Measurements from ENCODE around the gene AOC1. TPM values are rescaled to one million over a fixed set of nuclear protein-coding genes. Genes with fewer than 3 reads are reported as not detected.

AOC1 gene
- total RNA-seq, 1 donor from 2014 or later: not detected

GRCh38 chr7:150845421-150845861 is 6.9 kb upstream of the AOC1 start:
- H3K27me3 Mint-ChIP-seq (ENCODE audit: unreplicated experiment): peaks cover 4% of the 10 kb centered on the region

GRCh38 chr7:150846291-150847115 is 5.8 kb upstream of the AOC1 start:
- H3K36me3 Mint-ChIP-seq (ENCODE audit: unreplicated experiment): no peaks in the 10 kb centered on the region
- H3K4me1 Mint-ChIP-seq (ENCODE audit: low read depth, unreplicated experiment): no peaks in the 10 kb centered on the region
- peaks cover 5% of the 10 kb centered on the region for H3K9me3 Mint-ChIP-seq (ENCODE audit: unreplicated experiment)
- H3K27ac Mint-ChIP-seq (ENCODE audit: unreplicated experiment): no peak overlapping the region
- TF ChIP-seq CTCF (IDR thresholded peaks at IDR 0.05; ENCODE audit: partially characterized antibody, unreplicated experiment): no peak
- DNase-seq: no peak
- no peak overlapping the region for H3K4me3 Mint-ChIP-seq (ENCODE audit: unreplicated experiment)
- peaks cover 4% of the 10 kb centered on the region for H3K27me3 Mint-ChIP-seq (ENCODE audit: unreplicated experiment)

More at GRCh38 chr7:150845421-150845861, 6.9 kb upstream of the AOC1 start:
- Mint-ChIP-seq H3K9me3 (ENCODE audit: unreplicated experiment) (peaks cover 4% of the 10 kb centered on the region), H3K36me3 (ENCODE audit: unreplicated experiment) (no peaks in the 10 kb centered on the region), H3K4me3 (ENCODE audit: unreplicated experiment) (no peak overlapping the region), H3K27ac (ENCODE audit: unreplicated experiment) (no peak overlapping the region), H3K4me1 (ENCODE audit: low read depth, unreplicated experiment) (no peaks in the 10 kb centered on the region)
- no peak for TF ChIP-seq CTCF (IDR thresholded peaks at IDR 0.05; ENCODE audit: partially characterized antibody, unreplicated experiment)
- DNase-seq: no peak

GRCh38 chr7:150847536-150847935 is 4.8 kb upstream of the AOC1 start:
- TF ChIP-seq CTCF (IDR thresholded peaks at IDR 0.05; ENCODE audit: partially characterized antibody, unreplicated experiment): no peak
- H3K4me1 Mint-ChIP-seq (ENCODE audit: low read depth, unreplicated experiment): no peaks in the 10 kb centered on the region
- H3K27ac Mint-ChIP-seq (ENCODE audit: unreplicated experiment): no peak overlapping the region
- DNase-seq: no peak
- peaks cover 3% of the 10 kb centered on the region for H3K9me3 Mint-ChIP-seq (ENCODE audit: unreplicated experiment)
- H3K4me3 Mint-ChIP-seq (ENCODE audit: unreplicated experiment): no peak overlapping the region
- no peaks in the 10 kb centered on the region for H3K36me3 Mint-ChIP-seq (ENCODE audit: unreplicated experiment)
- H3K27me3 Mint-ChIP-seq (ENCODE audit: unreplicated experiment): peaks cover 9% of the 10 kb centered on the region

- H3K27me3 Mint-ChIP-seq (ENCODE audit: unreplicated experiment): peaks cover 9% of the 10 kb centered on the region
- peaks cover 3% of the 10 kb centered on the region for H3K9me3 Mint-ChIP-seq (ENCODE audit: unreplicated experiment)
- no peak for DNase-seq
- H3K4me3 Mint-ChIP-seq (ENCODE audit: unreplicated experiment): no peak overlapping the region
- H3K27ac Mint-ChIP-seq (ENCODE audit: unreplicated experiment): no peak overlapping the region
- H3K4me1 Mint-ChIP-seq (ENCODE audit: low read depth, unreplicated experiment): no peaks in the 10 kb centered on the region
- H3K36me3 Mint-ChIP-seq (ENCODE audit: unreplicated experiment): no peaks in the 10 kb centered on the region
- TF ChIP-seq CTCF (IDR thresholded peaks at IDR 0.05; ENCODE audit: partially characterized antibody, unreplicated experiment): no peak
Observed at GRCh38 chr7:150848111-150848510, 4.2 kb upstream of the AOC1 start.

GRCh38 chr7:150848561-150849115 is 3.7 kb upstream of the AOC1 start:
- H3K4me3 Mint-ChIP-seq (ENCODE audit: unreplicated experiment): no peak overlapping the region
- H3K27ac Mint-ChIP-seq (ENCODE audit: unreplicated experiment): no peak overlapping the region
- no peaks in the 10 kb centered on the region for H3K36me3 Mint-ChIP-seq (ENCODE audit: unreplicated experiment)
- peaks cover 9% of the 10 kb centered on the region for H3K27me3 Mint-ChIP-seq (ENCODE audit: unreplicated experiment)
- H3K9me3 Mint-ChIP-seq (ENCODE audit: unreplicated experiment): peaks cover 3% of the 10 kb centered on the region
- DNase-seq: no peak
- no peak for TF ChIP-seq CTCF (IDR thresholded peaks at IDR 0.05; ENCODE audit: partially characterized antibody, unreplicated experiment)
- no peaks in the 10 kb centered on the region for H3K4me1 Mint-ChIP-seq (ENCODE audit: low read depth, unreplicated experiment)

Measured in glutamatergic neuron (in vitro differentiated cells).